Measurements from ENCODE around the gene CDC14B. TPM values are rescaled to one million over a fixed set of nuclear protein-coding genes. Genes with fewer than 3 reads are reported as not detected.
"Not testable (repeated sequence)": the region's sequence is repeated elsewhere in the genome, so short reads cannot be mapped to it uniquely, and the experiment has no call there.

The CDC14B gene
- total RNA-seq = 10 to 100 TPM in 1 of 4 donors, 1 to 10 TPM in 3; 5.8 to 10.9 (median 8.0) TPM

DNA sequence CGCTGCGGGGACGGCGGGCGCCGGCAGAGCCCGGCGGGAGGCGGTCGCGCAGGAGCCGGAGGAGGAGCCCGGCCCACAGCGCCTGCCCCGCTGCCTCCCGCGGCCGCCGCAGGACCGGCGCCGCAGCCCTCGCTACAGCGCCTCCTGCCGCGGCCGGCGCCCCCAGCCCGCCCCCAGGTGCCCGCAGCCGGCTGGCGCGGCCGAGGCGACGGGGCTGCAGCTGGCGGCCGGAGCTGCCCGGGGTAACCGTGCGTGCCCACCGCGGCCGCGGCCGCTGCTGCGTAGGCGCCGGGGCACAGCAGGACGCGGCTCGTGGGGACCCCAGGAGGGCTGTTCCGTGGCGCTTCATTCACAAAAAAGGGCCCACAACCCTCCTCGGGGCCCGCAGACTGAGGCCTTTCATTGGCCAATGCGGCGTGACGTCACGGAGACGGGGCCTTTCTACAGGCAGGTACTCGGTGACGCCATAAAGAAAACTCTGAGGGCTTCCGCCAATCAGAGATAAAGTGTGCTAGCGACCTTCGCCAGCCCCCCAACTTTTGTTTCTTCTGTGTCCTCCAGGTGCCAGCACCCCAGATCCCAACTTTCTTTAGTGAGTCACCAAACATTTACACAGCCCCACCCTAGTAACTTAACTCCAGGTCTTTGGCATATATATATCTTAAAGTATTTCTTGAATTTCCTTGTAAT lies at the start of gene CDC14B:
CDC14B (minus strand) TSS at position 353 of the 690 bp plus-strand sequence. CDS start 465 bp downstream, outside the sequence.
- H3K4me3 ChIP-seq (ENCODE audit: low read depth, poor library complexity, severe bottlenecking) = peak within 1 kb of the TSS; percentile 59
- DNase-seq (ENCODE audit: low spot score in 2 of 2) = peak; percentile 84 to 97
- intact Hi-C loops (cut with DNase I; ENCODE audit: low total_unique reads) = no loop called here
- 3% methylated on average over 9 to 27 of the region's 66 CpGs for WGBS, 2 donors
- TF ChIP-seq, protein P1, sequence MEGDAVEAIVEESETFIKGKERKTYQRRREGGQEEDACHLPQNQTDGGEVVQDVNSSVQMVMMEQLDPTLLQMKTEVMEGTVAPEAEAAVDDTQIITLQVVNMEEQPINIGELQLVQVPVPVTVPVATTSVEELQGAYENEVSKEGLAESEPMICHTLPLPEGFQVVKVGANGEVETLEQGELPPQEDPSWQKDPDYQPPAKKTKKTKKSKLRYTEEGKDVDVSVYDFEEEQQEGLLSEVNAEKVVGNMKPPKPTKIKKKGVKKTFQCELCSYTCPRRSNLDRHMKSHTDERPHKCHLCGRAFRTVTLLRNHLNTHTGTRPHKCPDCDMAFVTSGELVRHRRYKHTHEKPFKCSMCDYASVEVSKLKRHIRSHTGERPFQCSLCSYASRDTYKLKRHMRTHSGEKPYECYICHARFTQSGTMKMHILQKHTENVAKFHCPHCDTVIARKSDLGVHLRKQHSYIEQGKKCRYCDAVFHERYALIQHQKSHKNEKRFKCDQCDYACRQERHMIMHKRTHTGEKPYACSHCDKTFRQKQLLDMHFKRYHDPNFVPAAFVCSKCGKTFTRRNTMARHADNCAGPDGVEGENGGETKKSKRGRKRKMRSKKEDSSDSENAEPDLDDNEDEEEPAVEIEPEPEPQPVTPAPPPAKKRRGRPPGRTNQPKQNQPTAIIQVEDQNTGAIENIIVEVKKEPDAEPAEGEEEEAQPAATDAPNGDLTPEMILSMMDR (IDR thresholded peaks at IDR 0.05) = no peak
- TF ChIP-seq POLR2A (IDR thresholded peaks at IDR 0.05) = no peak

DNA sequence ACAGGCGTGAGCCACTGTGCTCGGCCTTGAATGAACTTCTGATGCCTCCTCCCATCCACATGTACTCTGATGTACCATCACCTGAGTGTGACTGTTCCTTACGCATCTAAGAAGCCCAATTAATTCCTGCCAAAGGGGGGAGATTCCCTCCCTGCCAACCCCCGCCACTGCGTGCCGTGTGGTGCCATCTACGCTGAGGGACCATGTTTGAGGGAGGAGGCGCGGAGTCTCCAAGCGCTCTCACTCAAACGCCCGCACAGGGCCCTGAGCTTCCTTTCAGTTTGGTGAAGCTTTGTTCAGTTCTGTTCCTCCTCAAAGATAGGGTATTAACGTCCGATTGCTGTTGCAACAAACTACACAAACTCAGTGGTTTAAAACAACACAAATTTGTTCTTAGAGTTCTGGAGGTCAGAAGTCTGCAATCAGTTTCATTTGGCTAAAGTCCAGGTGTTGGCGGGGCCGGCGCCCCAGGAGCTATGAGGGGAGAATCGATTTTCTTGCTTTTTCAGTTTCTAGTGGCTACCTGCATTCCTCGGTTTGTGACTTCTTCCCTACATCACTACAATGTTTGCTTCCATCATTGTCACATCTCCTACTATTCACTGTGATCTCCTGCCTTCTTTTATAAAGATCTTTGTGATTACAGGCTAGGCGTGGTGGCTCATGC lies 49.4 kb upstream of the CDC14B start:
- H3K4me3 ChIP-seq (ENCODE audit: low read depth, poor library complexity, severe bottlenecking) = no peak overlapping the region
- 94 to 95% methylated on average over 20 of the region's 20 CpGs for WGBS, 2 donors
- intact Hi-C loops (cut with DNase I; ENCODE audit: low total_unique reads) = loop anchor here (10.0 kb wide), 1 partner anchor 344 kb away; no protein-coding TSS in a partner anchor
- TF ChIP-seq POLR2A (IDR thresholded peaks at IDR 0.05) = no peak
- TF ChIP-seq, protein P1 (IDR thresholded peaks at IDR 0.05) = no peak
- DNase-seq (ENCODE audit: low spot score in 2 of 2) = no peak

GRCh38 chr9:96667363-96667728 lies 47.7 kb upstream of the CDC14B start:
- DNase-seq (ENCODE audit: low spot score in 2 of 2) = no peak
- TF ChIP-seq POLR2A (IDR thresholded peaks at IDR 0.05) = no peak
- TF ChIP-seq, protein P1 (IDR thresholded peaks at IDR 0.05) = no peak
- no peak overlapping the region for H3K4me3 ChIP-seq (ENCODE audit: low read depth, poor library complexity, severe bottlenecking)
- intact Hi-C loops (cut with DNase I; ENCODE audit: low total_unique reads) = loop anchor here (10.0 kb wide), 1 partner anchor 343 kb away; no protein-coding TSS in a partner anchor
- WGBS, 2 donors = 85 to 88% methylated on average over 2 of the region's 2 CpGs

DNA sequence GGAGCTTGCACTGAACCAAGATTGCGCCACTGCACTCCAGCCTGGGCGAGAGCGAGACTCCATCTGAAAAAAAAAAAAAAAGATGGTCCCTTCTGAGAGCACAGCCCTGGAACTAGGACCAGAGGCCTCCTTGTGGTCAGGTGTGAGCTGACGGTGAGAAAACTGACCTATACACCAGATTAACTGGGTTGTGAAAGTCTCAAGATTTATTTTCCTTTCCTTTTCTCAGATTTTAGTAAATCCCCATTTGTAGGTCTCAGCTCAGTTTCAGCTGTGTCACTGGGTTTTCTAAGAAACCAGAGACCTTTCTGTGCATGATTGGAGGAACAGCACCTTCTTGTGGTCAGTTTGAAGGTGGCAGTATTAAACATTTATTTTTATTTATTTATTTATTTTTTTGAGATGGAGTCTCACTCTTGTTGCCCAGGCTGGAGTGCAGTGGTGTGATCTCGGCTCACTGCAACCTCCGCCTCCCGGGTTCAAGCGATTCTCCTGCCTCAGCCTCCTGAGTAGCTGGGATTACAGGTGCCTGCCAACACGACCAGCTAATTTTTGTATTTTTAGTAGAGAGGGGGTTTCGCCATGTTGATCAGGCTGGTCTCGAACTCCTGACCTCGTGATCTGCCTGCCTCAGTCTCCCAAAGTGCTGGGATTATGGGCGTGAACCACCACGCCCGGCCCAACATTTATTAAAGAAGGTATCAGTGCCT lies 47.2 kb upstream of the CDC14B start:
- TF ChIP-seq, protein P1 (IDR thresholded peaks at IDR 0.05) = peak in 1 of 3 donors; percentile 71
- not testable (repeated sequence) for H3K4me3 ChIP-seq (ENCODE audit: low read depth, poor library complexity, severe bottlenecking); DNase-seq (ENCODE audit: low spot score in 2 of 2)
- intact Hi-C loops (cut with DNase I; ENCODE audit: low total_unique reads) = loop anchor here (10.0 kb wide), 1 partner anchor 342 kb away; no protein-coding TSS in a partner anchor
- WGBS, 2 donors = 64 to 67% methylated on average over 15 of the region's 15 CpGs

GRCh38 chr9:96665789-96666188 lies 46.1 kb upstream of the CDC14B start:
- H3K4me3 ChIP-seq (ENCODE audit: low read depth, poor library complexity, severe bottlenecking) = no peak overlapping the region
- DNase-seq (ENCODE audit: low spot score in 2 of 2) = no peak
- TF ChIP-seq POLR2A (IDR thresholded peaks at IDR 0.05) = no peak
- TF ChIP-seq, protein P1 (IDR thresholded peaks at IDR 0.05) = no peak
- intact Hi-C loops (cut with DNase I; ENCODE audit: low total_unique reads) = loop anchor here (10.0 kb wide), 1 partner anchor 341 kb away; no protein-coding TSS in a partner anchor
- WGBS, 2 donors = 75 to 89% methylated on average over 6 of the region's 6 CpGs

Data from lower leg skin (tissue), 4 donors.